K562 (cell line): Measurements from ENCODE around the gene CAMSAP3. TPM values are rescaled to one million over a fixed set of nuclear protein-coding genes. Genes with fewer than 3 reads are reported as not detected.
A peak's percentile ranks its signal among the peaks of the same experiment; 100 is the strongest.

Source experiments
- BMI1 ChIP-seq: fragments of 150-350 bp; IDR thresholded peaks from 2 replicates; pipeline ENCODE4 v1.6.1; 2014; ENCODE audit warnings: low read length
- CEBPB ChIP-seq: fragments of 450-650 bp; IDR thresholded peaks from 2 replicates; pipeline ENCODE4 v1.6.1; 2016; ENCODE audit warnings: missing genetic modification characterization, missing compliant biosample characterization
- ELK3 ChIP-seq: fragments of 450-650 bp; formaldehyde crosslinking; IDR thresholded peaks from 2 replicates; pipeline ENCODE4 v1.4.0; 2020; ENCODE audit warnings: mild to moderate bottlenecking
- HDAC2 ChIP-seq: fragments of 450-650 bp; IDR thresholded peaks from 2 replicates; pipeline ENCODE4 v1.6.1; 2016; ENCODE audit warnings: mild to moderate bottlenecking
- HNRNPL ChIP-seq: fragments of 200-400 bp; formaldehyde crosslinking; IDR thresholded peaks from 2 replicates; pipeline ENCODE4 v1.6.1; 2017; ENCODE audit warnings: low read depth, mild to moderate bottlenecking, low read length
- ILK ChIP-seq: fragments of 450-650 bp; IDR thresholded peaks from 2 replicates; pipeline ENCODE4 v1.6.1; 2016; ENCODE audit warnings: missing genetic modification characterization, low read depth, mild to moderate bottlenecking, missing compliant biosample characterization, moderate library complexity, borderline replicate concordance
- NCOR1 ChIP-seq: fragments of 450-650 bp; IDR thresholded peaks from 2 replicates; pipeline ENCODE4 v1.6.1; 2016; ENCODE audit warnings: mild to moderate bottlenecking, moderate library complexity
- NEUROD1 ChIP-seq: fragments of 150-350 bp; IDR thresholded peaks from 2 replicates; pipeline ENCODE4 v1.6.1; 2014; ENCODE audit warnings: borderline replicate concordance, low read length, low read depth; ENCODE audit not compliant: partially characterized antibody
- NFYB ChIP-seq: IDR thresholded peaks from 2 replicates; pipeline ENCODE4 v1.6.1; 2011; ENCODE audit warnings: mild to moderate bottlenecking, moderate library complexity; ENCODE audit not compliant: insufficient read length; ENCODE audit errors: extremely low read depth
- PHF20 ChIP-seq: fragments of 450-650 bp; IDR thresholded peaks from 2 replicates; pipeline ENCODE4 v1.6.1; 2018; ENCODE audit not compliant: partially characterized antibody
- TARDBP ChIP-seq: fragments of 450-650 bp; IDR thresholded peaks from 2 replicates; pipeline ENCODE4 v1.6.1; 2016
- ZBTB33 ChIP-seq: sonication (generic); formaldehyde crosslinking; IDR thresholded peaks from 2 replicates; pipeline ENCODE4 v1.8.1; 2023; ENCODE audit warnings: mild to moderate bottlenecking, missing genetic modification reagents
- ZNF124 ChIP-seq: sonication (generic); formaldehyde crosslinking; IDR thresholded peaks from 2 replicates; pipeline ENCODE4 v1.8.1; 2022; ENCODE audit warnings: missing genetic modification reagents
- polyA plus RNA-seq, 8 experiments: library from polyadenylated mRNA; depleted of rRNA in 4 of 8; stranded (reverse) in 5 of 8; unstranded in 3 of 8; fragments of >200 nt; fragmentation: Nextera tagmentation in 2 of 8; fragmentation: Illumina TruSeq in 1 of 8; extraction: Ambion mirVana in 2 of 8; extraction: Trizol in 1 of 8; gene quantifications; 2 replicates each; pipeline versions ENCODE4 v1.2.1 to v1.2.3, GENCODE V29; 2011 to 2014; ENCODE audit warnings: inconsistent platforms in 1 of 8, missing spikeins in 1 of 8
- total RNA-seq, 7 experiments: library from RNA; depleted of rRNA in 6 of 7; stranded (reverse); fragments of >200 nt in 6 of 7; fragmentation: Illumina TruSeq in 2 of 7; extraction: Trizol in 2 of 7; gene quantifications; 2 replicates each; pipeline versions ENCODE4 v1.2.1 to v1.2.3, GENCODE V29; 2011 to 2021; ENCODE audit warnings: low replicate concordance in 1 of 7
- TF ChIP-seq, protein P1 (sequence below): fragments of 250-450 bp; sonication (Bioruptor Pico); IDR thresholded peaks from 2 replicates; pipeline ENCODE4 v1.4.0; 2020; ENCODE audit warnings: borderline replicate concordance
- TF ChIP-seq, protein P2 (sequence below), 2 experiments: fragments of 150-350 bp in 1 of 2; IDR thresholded peaks; 2 replicates each; pipeline ENCODE4 v1.6.1; 2012 to 2016; ENCODE audit warnings: low read depth in 2 of 2, low read length in 2 of 2, mild to moderate bottlenecking in 1 of 2, moderate library complexity in 1 of 2
- TF ChIP-seq, protein P3 (sequence below): fragments of 250-450 bp; sonication (Bioruptor Pico); IDR thresholded peaks from 2 replicates; pipeline ENCODE4 v1.8.0; 2022; ENCODE audit warnings: inconsistent platforms, mild to moderate bottlenecking, moderate library complexity, borderline replicate concordance

CAMSAP3 gene
- total and polyA plus RNA-seq, 9 of the 15 experiments (the other 6 are each of a cell fraction or from before 2014, with no cell fraction given) = 0.01 to 0.89 (median 0.22) TPM; not detected in 1

- no peak for TF ChIP-seq ZBTB33 (CRISPR knock-in tag)
- TF ChIP-seq, protein P1, sequence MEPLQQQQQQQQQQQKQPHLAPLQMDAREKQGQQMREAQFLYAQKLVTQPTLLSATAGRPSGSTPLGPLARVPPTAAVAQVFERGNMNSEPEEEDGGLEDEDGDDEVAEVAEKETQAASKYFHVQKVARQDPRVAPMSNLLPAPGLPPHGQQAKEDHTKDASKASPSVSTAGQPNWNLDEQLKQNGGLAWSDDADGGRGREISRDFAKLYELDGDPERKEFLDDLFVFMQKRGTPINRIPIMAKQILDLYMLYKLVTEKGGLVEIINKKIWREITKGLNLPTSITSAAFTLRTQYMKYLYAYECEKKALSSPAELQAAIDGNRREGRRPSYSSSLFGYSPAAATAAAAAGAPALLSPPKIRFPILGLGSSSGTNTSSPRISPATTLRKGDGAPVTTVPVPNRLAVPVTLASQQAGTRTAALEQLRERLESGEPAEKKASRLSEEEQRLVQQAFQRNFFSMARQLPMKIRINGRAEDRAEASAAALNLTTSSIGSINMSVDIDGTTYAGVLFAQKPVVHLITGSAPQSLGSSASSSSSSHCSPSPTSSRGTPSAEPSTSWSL (CRISPR knock-in tag) = no peak
- no peak for TF ChIP-seq HDAC2
- TF ChIP-seq ZNF124 (CRISPR knock-in tag) = no peak
- no peak for TF ChIP-seq NCOR1
- TF ChIP-seq BMI1 = no peak
- TF ChIP-seq NFYB = no peak
- TF ChIP-seq NEUROD1 = no peak
- peak; percentile 93 for TF ChIP-seq CEBPB (tag)
- TF ChIP-seq, protein P2, sequence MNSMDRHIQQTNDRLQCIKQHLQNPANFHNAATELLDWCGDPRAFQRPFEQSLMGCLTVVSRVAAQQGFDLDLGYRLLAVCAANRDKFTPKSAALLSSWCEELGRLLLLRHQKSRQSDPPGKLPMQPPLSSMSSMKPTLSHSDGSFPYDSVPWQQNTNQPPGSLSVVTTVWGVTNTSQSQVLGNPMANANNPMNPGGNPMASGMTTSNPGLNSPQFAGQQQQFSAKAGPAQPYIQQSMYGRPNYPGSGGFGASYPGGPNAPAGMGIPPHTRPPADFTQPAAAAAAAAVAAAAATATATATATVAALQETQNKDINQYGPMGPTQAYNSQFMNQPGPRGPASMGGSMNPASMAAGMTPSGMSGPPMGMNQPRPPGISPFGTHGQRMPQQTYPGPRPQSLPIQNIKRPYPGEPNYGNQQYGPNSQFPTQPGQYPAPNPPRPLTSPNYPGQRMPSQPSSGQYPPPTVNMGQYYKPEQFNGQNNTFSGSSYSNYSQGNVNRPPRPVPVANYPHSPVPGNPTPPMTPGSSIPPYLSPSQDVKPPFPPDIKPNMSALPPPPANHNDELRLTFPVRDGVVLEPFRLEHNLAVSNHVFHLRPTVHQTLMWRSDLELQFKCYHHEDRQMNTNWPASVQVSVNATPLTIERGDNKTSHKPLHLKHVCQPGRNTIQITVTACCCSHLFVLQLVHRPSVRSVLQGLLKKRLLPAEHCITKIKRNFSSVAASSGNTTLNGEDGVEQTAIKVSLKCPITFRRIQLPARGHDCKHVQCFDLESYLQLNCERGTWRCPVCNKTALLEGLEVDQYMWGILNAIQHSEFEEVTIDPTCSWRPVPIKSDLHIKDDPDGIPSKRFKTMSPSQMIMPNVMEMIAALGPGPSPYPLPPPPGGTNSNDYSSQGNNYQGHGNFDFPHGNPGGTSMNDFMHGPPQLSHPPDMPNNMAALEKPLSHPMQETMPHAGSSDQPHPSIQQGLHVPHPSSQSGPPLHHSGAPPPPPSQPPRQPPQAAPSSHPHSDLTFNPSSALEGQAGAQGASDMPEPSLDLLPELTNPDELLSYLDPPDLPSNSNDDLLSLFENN (IDR thresholded peaks at IDR 0.05; ENCODE audit: low read depth in 2 of 2, low read length in 2 of 2) = no peak
- TF ChIP-seq ILK (tag) = no peak
- TF ChIP-seq PHF20 = no peak
- no peak for TF ChIP-seq ELK3 (CRISPR knock-in tag)
- no peak for TF ChIP-seq HNRNPL
- no peak for TF ChIP-seq TARDBP
- TF ChIP-seq, protein P3, sequence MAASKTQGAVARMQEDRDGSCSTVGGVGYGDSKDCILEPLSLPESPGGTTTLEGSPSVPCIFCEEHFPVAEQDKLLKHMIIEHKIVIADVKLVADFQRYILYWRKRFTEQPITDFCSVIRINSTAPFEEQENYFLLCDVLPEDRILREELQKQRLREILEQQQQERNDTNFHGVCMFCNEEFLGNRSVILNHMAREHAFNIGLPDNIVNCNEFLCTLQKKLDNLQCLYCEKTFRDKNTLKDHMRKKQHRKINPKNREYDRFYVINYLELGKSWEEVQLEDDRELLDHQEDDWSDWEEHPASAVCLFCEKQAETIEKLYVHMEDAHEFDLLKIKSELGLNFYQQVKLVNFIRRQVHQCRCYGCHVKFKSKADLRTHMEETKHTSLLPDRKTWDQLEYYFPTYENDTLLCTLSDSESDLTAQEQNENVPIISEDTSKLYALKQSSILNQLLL (CRISPR knock-in tag) = no peak
Observed at GRCh38 chr19:7565332-7565731, 30.3 kb upstream of the CAMSAP3 start (continued).
